Erythroblast (primary cell): ENCODE results near the gene UBN1.

Source experiments
- DNase-seq, 2 experiments: peaks; one replicate each; lab custom pipeline; 2025; lab: John Stamatoyannopoulos, UW
- GATA1 ChIP-seq: IDR thresholded peaks from 2 replicates; pipeline ENCODE4 v1.6.1; 2011; ENCODE audit warnings: low read depth, mild to moderate bottlenecking, control low read depth, low read length, moderate library complexity
- POLR2A ChIP-seq: IDR thresholded peaks from 2 replicates; pipeline ENCODE4 v1.6.1; 2011; ENCODE audit warnings: mild to moderate bottlenecking, low read length

The UBN1 gene

GRCh38 chr16:4806280-4806679 is 41.0 kb upstream of the UBN1 start:
- no peak for TF ChIP-seq POLR2A
- TF ChIP-seq GATA1, result no peak
- DNase-seq, result no peak

DNA sequence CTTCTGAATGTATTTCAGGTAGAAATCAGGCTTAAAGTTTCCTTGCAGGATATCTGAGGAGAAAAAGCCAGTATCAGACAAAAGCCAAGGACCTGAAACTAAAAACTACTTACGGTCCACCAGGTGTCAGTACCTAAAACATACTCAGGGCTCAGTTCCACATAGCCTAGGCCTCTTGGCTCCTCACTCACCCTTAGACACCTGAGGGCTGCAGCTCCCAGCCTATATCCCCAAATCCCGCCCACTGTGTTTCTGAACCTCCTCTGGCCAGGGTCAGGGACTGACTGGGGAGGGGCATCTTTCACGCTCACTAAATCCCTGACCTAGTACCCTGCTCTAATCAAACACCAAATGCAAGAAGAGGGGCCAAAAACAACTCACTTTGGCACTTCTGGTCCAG is 36.0 kb upstream of the UBN1 start:
- DNase-seq, result no peak
- TF ChIP-seq GATA1, result no peak
- TF ChIP-seq POLR2A, result no peak

- no peak for DNase-seq
- TF ChIP-seq GATA1, result no peak
Observed at GRCh38 chr16:4811773-4812172, 35.5 kb upstream of the UBN1 start.

- TF ChIP-seq POLR2A, result no peak
- TF ChIP-seq GATA1, result no peak
- DNase-seq, result no peak
Observed at GRCh38 chr16:4813251-4814003, 33.9 kb upstream of the UBN1 start.

GRCh38 chr16:4814046-4814445 is 33.2 kb upstream of the UBN1 start:
- TF ChIP-seq GATA1, result no peak
- TF ChIP-seq POLR2A, result no peak

GRCh38 chr16:4814542-4815173 is 32.6 kb upstream of the UBN1 start:
- DNase-seq, result peak; percentile 24 to 43
- TF ChIP-seq GATA1 (no peak), POLR2A (no peak)

More at GRCh38 chr16:4814046-4814445, 33.2 kb upstream of the UBN1 start:
- no peak for DNase-seq

DNA sequence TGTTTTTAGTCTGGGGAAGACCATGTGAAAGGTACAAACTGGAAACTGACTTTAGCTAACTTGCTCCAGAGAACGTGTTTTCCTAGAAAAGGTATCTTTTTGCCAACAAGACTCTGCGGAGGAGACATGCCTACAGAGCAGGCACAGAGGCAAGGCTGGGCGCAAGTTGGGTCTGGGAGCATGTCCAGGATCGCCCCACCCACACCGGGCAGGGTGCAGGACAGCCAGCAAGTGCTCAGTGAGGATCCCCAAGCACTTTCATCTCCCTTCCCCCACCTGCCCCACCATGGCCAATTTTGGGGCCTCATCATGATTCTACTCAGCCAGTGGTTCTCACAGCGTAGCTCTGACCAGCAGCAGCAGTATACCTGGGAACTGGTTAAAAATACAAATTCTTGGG is 26.6 kb upstream of the UBN1 start:
- DNase-seq, result no peak
- TF ChIP-seq POLR2A (no peak), GATA1 (no peak)

GRCh38 chr16:4825196-4825595 is 22.1 kb upstream of the UBN1 start:
- peak; percentile 84 to 92 for DNase-seq
- TF ChIP-seq POLR2A (no peak), GATA1 (no peak)

GRCh38 chr16:4826526-4826925 is 20.8 kb upstream of the UBN1 start:
- peak; percentile 82 to 87 for DNase-seq
- TF ChIP-seq POLR2A, result no peak
- TF ChIP-seq GATA1, result no peak

- DNase-seq, result peak in 1 of 2 experiments; percentile 29
- TF ChIP-seq POLR2A (no peak), GATA1 (no peak)
Observed at GRCh38 chr16:4826980-4827379, 20.3 kb upstream of the UBN1 start.

DNA sequence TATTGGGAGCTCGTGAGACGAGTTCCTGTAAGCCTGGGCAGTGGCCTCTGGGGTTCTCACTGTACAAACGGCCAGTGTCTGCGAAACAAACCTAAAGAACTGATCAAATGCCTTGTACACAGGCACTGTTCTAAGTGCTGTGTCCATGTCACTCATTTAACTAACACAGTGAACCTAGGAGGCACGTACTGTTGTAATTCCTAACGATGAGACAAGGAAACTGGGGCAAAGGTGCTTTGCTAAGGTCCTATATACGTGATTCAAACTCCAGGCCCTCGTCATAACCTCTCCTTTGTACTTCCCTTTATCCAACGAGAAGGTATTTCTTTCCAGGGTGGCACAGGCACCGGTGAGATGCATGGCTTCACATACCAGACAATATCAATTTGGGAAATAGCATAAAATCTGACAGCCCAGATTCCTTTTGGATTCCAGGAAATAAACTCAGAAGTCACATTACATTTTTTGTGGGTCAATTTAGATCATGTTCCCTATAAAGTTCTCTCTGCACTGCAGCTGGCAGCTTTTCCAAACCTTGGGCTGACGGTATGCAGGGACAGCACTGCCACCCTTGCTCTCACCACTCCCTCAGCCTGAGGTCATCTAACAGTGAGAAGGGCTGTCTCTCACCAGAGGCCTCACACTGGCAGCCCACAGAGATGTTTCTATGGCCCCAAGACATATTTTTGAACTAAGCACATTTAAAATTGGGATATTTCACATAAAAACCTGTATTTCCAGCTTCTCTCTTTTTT is 18.5 kb upstream of the UBN1 start:
- no peak for DNase-seq
- no peak for TF ChIP-seq GATA1
- no peak for TF ChIP-seq POLR2A

DNA sequence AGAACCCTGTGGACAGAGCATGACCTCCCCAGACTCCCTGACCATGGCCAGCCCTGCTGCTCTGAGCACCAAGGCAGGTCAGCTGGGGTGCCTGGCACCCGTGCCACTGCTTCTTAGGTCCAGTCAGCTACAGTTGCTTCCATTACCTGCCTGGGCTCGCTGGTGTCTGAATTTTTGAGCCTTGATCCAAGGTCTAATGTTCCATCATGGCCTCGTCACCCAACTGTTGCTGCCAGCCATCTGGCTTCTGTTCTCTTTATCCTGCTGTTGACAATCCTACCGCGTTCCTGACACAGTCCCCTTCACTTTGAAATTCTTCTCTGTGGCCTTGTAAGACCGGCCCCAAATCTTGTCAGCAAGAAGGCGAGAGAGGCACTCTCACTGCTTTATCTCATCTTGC is 16.9 kb upstream of the UBN1 start:
- TF ChIP-seq POLR2A (no peak), GATA1 (no peak)
- peak; percentile 27 to 43 for DNase-seq

DNA sequence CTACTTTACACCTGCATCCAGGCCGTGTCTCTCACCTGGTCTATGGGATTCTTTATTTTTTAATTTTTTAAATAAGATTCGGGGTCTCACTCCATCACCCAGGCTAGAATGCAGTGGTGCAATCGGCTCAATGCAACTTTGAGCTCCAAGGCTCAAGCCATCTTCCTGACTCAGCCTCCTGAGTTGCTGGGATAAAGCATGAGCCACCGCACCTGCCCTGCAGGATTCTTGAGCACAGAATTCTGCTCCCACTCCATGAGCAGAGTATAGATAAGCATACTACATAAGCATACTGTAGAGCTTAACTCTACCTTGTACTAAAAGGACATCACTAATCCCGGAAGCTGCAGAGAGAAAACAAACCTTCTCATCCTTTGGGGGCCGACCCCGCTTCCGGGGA is 15.7 kb upstream of the UBN1 start:
- TF ChIP-seq GATA1 (no peak), POLR2A (no peak)

DNA sequence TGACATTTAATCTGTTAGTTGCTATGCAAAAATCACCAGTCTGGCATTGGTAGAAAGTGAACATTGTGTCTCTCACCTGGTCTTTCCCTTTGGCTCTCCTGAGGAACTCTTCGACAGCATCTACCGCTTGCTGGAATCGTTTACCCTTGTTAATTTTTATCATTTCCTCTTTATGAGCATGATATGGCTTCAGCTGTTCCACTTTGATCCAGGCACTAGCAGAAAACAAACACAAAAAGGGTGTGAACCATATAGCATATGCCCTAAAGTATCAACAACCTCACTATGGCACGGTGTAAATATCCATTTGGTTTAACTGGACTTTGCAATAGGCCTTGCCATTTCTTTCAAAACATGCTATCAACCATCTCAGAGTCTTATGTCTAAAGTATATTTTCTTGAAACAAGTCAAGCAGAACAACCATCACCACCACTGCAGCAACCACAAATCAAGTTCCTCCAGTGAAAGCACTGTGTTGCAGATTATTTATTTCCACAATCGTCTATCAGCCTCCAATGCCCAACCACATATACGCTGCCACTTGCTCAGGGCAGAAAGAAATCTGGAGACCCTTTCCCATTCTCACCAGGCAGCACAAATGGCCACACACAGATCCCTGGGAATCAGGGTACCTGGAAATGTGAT is 14.5 kb upstream of the UBN1 start:
- no peak for DNase-seq
- TF ChIP-seq GATA1 (no peak), POLR2A (no peak)

More for the DNA sequence above, 15.7 kb upstream of the UBN1 start:
- no peak for DNase-seq
